Uterus (tissue), 4 donors: ENCODE data around the gene IQUB. TPM values are rescaled to one million over a fixed set of nuclear protein-coding genes. Genes with fewer than 3 reads are reported as not detected.
"Not testable (repeated sequence)": the region's sequence is repeated elsewhere in the genome, so short reads cannot be mapped to it uniquely, and the experiment has no call there.

Experiments used
- DNase-seq, 2 donors: peaks; one replicate each; pipeline ENCODE4 v3.0.0-alpha.2; 2019 to 2020
- H3K27ac ChIP-seq, 2 donors: fragments of 200-600 bp; sonication (generic); 1 replicate in 1 of 2; 2 replicates in 1 of 2; pipeline ENCODE4 v1.5.1; 2016 to 2018
- H3K27me3 ChIP-seq, 2 donors: fragments of 200-600 bp; sonication (generic); one replicate each; pipeline ENCODE4 v1.5.1; 2018 to 2019; ENCODE audit warnings: control low read depth in 1 of 2
- H3K36me3 ChIP-seq, 2 donors: fragments of 200-600 bp; sonication (generic); one replicate each; pipeline ENCODE4 v1.5.1; 2019; ENCODE audit warnings: control low read depth in 1 of 2
- H3K4me1 ChIP-seq, 2 donors: fragments of 200-600 bp; sonication (generic); one replicate each; pipeline ENCODE4 v1.5.1; 2018 to 2019; ENCODE audit warnings: control low read depth in 1 of 2
- H3K4me3 ChIP-seq, 2 donors: fragments of 200-600 bp; sonication (generic); 1 replicate in 1 of 2; 2 replicates in 1 of 2; pipeline ENCODE4 v1.5.1; 2018 to 2019; ENCODE audit warnings: mild to moderate bottlenecking in 1 of 2
- H3K9me3 ChIP-seq, 2 donors: fragments of 200-600 bp; sonication (generic); one replicate each; pipeline ENCODE4 v1.5.1; 2019; ENCODE audit warnings: control low read depth in 1 of 2
- POLR2A ChIP-seq, 2 donors: fragments of 450-650 bp; IDR thresholded peaks; one replicate each; pipeline ENCODE4 v1.6.1; 2016; ENCODE audit warnings: antibody characterized with exemption in 2 of 2, mild to moderate bottlenecking in 1 of 2, moderate library complexity in 1 of 2
- intact Hi-C: fragments of 100-400 bp; cut with DNase I; formaldehyde crosslinking; loops from one replicate; pipeline ENCODE4 v1.15.1; 2023; ENCODE audit warnings: low total_unique reads
- total RNA-seq, 4 donors: library from RNA; depleted of rRNA in 3 of 4; stranded (reverse); fragments of >200 nt in 3 of 4; gene quantifications; one replicate each; pipeline versions ENCODE4 v1.1.0 to v1.2.4, GENCODE V29; 2014 to 2023
- TF ChIP-seq, protein P1 (sequence below), 4 experiments: fragments of 200-600 bp in 2 of 4; fragments of 450-650 bp in 2 of 4; sonication (generic) in 2 of 4; IDR thresholded peaks; one replicate each; pipeline ENCODE4 v1.5.1; 2016 to 2019; ENCODE audit warnings: antibody characterized with exemption in 4 of 4, mild to moderate bottlenecking in 2 of 4, moderate library complexity in 1 of 4
- donor health status: DM: yes; HTN: yes; CAD: no.

The IQUB gene
- total RNA-seq, 4 donors from 2014 or later: 2.4 to 9.9 (median 6.1) TPM; not detected in 1

DNA sequence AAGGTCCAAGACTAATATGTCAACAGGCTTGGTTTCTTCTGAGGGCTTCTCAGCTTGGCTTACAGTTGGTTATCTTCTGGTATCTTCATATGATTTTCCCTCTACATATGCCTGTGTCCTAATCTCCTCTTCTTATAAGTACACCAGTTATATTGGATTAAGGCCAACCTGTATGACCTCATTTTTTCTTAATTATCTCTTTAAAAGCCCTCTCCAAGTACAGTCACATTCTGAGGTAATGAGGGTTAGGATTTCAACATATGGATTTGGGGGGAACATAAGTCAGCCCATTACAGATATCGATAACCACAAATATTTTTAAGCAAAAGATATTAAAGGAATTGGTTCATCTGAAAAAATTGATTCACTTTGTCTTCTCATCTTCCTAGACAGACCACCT lies 49.2 kb downstream of the IQUB start:
- H3K27me3 ChIP-seq: no peaks in the 10 kb centered on the region
- TF ChIP-seq, protein P1, sequence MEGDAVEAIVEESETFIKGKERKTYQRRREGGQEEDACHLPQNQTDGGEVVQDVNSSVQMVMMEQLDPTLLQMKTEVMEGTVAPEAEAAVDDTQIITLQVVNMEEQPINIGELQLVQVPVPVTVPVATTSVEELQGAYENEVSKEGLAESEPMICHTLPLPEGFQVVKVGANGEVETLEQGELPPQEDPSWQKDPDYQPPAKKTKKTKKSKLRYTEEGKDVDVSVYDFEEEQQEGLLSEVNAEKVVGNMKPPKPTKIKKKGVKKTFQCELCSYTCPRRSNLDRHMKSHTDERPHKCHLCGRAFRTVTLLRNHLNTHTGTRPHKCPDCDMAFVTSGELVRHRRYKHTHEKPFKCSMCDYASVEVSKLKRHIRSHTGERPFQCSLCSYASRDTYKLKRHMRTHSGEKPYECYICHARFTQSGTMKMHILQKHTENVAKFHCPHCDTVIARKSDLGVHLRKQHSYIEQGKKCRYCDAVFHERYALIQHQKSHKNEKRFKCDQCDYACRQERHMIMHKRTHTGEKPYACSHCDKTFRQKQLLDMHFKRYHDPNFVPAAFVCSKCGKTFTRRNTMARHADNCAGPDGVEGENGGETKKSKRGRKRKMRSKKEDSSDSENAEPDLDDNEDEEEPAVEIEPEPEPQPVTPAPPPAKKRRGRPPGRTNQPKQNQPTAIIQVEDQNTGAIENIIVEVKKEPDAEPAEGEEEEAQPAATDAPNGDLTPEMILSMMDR (IDR thresholded peaks at IDR 0.05): no peak
- no peak for TF ChIP-seq POLR2A (IDR thresholded peaks at IDR 0.05)
- H3K4me1 ChIP-seq: no peaks in the 10 kb centered on the region
- no peaks in the 10 kb centered on the region for H3K9me3 ChIP-seq
- H3K36me3 ChIP-seq: no peaks in the 10 kb centered on the region
- H3K27ac ChIP-seq: no peak overlapping the region
- no peak for DNase-seq
- H3K4me3 ChIP-seq: no peak overlapping the region
- intact Hi-C loops: no loop called here

DNA sequence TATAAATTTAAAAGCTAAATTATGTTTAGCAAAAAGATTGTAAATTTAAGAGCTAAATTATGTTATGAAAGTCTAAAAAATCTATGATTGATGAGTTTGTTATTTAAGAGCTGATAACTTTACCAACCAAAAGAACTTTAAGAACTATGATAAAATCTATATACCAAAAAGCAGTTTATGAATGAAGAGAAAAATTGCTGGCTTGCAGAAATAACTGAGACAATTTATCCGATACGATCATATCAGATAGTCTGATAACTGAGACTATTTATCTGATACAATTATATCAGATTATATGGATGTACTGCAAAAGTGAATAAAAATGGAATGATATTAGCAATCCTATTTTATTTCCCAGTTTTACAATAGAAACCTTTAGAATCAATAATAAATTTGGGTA lies 50.2 kb downstream of the IQUB start:
- Histone ChIP-seq H3K27me3 (no peaks in the 10 kb centered on the region), H3K36me3 (no peaks in the 10 kb centered on the region), H3K4me3 (no peak overlapping the region), H3K4me1 (no peaks in the 10 kb centered on the region), H3K27ac (no peak overlapping the region), H3K9me3 (no peaks in the 10 kb centered on the region)
- TF ChIP-seq, protein P1 (IDR thresholded peaks at IDR 0.05): no peak
- TF ChIP-seq POLR2A (IDR thresholded peaks at IDR 0.05): no peak
- no peak for DNase-seq
- intact Hi-C loops: no loop called here

DNA sequence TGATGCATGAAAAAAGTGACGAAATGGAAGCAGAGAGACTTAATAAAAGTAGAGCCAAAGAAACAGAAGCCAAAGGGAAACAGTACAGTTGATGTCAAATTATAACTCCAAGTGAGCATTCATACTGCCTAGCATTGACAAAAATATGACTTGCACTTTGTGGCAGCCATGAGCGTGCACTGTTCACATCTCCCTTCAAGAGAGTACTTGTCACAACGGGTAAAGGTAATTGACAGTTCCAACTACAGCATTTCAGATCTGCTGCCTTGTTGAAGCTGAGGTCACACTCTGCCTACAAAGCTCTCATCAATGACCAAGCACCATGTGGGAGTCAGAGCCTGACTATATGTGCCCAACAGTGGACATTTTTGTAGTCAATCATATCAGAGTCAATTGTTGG lies 54.3 kb downstream of the IQUB start:
- Histone ChIP-seq H3K36me3 (no peaks in the 10 kb centered on the region), H3K4me3 (no peak overlapping the region), H3K4me1 (no peaks in the 10 kb centered on the region), H3K9me3 (no peaks in the 10 kb centered on the region), H3K27ac (no peak overlapping the region), H3K27me3 (no peaks in the 10 kb centered on the region)
- DNase-seq: no peak
- intact Hi-C loops: no loop called here
- TF ChIP-seq POLR2A (IDR thresholded peaks at IDR 0.05): no peak
- TF ChIP-seq, protein P1 (IDR thresholded peaks at IDR 0.05): no peak

DNA sequence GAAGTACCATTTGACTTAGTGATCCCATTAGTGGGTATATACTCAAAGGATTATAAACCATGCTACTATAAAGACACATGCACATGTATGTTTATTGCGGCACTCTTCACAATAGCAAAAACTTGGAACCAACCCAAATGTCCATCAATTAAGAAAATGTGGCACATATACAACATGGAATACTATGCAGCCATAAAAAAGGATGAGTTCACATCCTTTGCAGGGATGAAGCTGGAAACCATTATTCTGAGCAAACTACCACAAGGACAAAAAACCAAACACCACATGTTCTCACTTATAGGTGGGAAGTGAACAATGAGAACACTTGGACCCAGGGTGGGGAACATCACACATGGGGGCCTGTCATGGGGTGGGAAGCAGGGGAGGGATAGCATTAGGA lies 56.3 kb downstream of the IQUB start:
- H3K4me1 ChIP-seq, H3K27ac ChIP-seq, H3K4me3 ChIP-seq, DNase-seq, H3K9me3 ChIP-seq, H3K27me3 ChIP-seq, intact Hi-C loops, H3K36me3 ChIP-seq: not testable (repeated sequence)

DNA sequence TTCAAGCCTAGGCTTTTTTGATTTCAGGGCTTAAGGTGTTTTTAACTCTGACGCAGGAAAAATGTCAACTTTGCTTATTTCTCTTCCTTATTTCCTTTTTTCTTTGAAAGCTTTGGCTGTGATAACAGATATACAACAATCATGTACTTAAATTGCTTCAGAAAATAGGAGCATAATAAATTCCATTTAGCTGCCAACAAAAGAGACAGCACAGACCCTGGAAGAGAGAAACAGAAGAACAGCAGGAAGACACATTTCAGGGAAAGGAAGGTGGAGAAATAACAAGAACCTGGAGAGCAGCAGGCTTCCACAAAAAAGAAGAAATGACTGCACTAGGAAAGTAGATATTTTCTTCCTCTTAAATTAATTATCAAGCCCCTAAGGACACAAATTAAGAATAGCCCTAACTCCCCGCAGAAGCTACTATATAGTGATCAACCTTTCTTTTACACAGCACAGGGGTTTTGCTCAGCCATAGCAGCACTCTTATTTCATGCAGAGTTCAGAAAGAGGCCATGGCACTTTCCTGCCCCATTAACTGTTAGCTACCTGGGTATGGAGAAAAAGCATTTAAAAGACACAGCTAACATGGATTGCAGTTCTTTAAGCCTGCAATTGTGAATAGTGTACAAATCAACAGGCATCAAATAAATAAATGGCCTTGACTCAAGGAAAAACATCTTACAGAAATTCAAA lies 61.5 kb downstream of the IQUB start:
- Histone ChIP-seq H3K4me1 (no peaks in the 10 kb centered on the region), H3K9me3 (no peaks in the 10 kb centered on the region), H3K4me3 (no peak overlapping the region), H3K27me3 (no peaks in the 10 kb centered on the region), H3K27ac (peak overlapping the region in 1 of 2 donors; percentile 38), H3K36me3 (no peaks in the 10 kb centered on the region)
- TF ChIP-seq, protein P1 (IDR thresholded peaks at IDR 0.05): no peak
- no peak for TF ChIP-seq POLR2A (IDR thresholded peaks at IDR 0.05)
- intact Hi-C loops: no loop called here
- DNase-seq: no peak

DNA sequence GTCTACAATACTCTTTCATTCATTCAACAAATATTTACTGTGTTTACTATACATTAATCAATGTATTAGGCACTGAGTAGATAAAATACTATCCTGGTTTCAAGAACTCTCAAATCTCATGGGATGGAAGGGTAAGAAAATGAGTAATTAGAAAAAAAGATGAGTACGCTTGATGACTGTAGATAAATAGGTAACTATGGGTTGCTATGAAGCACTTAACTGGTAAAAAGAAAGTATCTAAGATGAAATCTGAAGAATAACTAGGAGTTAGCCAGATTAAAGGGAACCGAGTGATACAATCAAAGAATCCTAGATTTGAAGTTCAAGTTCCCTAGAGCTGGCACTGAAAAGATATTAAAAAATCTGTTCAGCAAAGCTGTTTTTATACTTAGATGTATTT lies 62.1 kb downstream of the IQUB start:
- H3K27me3 ChIP-seq: no peaks in the 10 kb centered on the region
- DNase-seq: no peak
- intact Hi-C loops: no loop called here

More for the DNA sequence above, 62.1 kb downstream of the IQUB start:
- TF ChIP-seq POLR2A (IDR thresholded peaks at IDR 0.05): no peak
- TF ChIP-seq, protein P1 (IDR thresholded peaks at IDR 0.05): no peak
- no peaks in the 10 kb centered on the region for H3K9me3 ChIP-seq
- H3K4me3 ChIP-seq: no peak overlapping the region
- peak overlapping the region in 1 of 2 donors; percentile 38 for H3K27ac ChIP-seq
- H3K4me1 ChIP-seq: no peaks in the 10 kb centered on the region
- H3K36me3 ChIP-seq: no peaks in the 10 kb centered on the region
